ENCODE data around the gene SEL1L3.

DNA sequence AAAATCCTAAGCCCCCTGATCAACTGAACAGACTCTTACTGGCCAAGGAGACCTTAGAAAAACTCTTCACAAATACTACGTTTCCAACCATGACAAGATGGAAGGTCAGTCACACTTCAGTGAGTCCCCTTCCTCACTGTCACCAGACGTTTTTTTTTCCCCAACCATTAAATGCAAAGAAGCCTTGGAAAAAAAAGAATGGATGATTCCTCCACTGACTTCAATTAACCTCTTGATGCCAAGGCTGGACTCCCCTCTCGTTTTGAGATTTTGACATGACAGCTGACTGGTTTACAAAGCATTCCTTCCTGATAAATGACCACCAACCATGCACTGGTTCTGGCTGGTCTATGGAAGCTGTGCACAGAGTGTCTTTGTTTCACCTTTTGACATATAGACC lies 133.9 kb downstream of the SEL1L3 start:
- TF ChIP-seq, protein P1, sequence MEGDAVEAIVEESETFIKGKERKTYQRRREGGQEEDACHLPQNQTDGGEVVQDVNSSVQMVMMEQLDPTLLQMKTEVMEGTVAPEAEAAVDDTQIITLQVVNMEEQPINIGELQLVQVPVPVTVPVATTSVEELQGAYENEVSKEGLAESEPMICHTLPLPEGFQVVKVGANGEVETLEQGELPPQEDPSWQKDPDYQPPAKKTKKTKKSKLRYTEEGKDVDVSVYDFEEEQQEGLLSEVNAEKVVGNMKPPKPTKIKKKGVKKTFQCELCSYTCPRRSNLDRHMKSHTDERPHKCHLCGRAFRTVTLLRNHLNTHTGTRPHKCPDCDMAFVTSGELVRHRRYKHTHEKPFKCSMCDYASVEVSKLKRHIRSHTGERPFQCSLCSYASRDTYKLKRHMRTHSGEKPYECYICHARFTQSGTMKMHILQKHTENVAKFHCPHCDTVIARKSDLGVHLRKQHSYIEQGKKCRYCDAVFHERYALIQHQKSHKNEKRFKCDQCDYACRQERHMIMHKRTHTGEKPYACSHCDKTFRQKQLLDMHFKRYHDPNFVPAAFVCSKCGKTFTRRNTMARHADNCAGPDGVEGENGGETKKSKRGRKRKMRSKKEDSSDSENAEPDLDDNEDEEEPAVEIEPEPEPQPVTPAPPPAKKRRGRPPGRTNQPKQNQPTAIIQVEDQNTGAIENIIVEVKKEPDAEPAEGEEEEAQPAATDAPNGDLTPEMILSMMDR (IDR thresholded peaks at IDR 0.05), result no peak
- TF ChIP-seq POLR2A (IDR thresholded peaks at IDR 0.05), result no peak
